GM12875 (cell line): ENCODE results near the gene TPP2.

Source experiments
- H3K4me3 ChIP-seq: one replicate; pipeline ENCODE4 v1.5.1; 2011; ENCODE audit warnings: low read depth, low read length, control low read depth
- CTCF ChIP-seq: IDR thresholded peaks from 2 replicates; pipeline ENCODE4 v1.5.1; 2011; ENCODE audit warnings: low read depth, mild to moderate bottlenecking, control low read depth, inconsistent platforms, low read length, moderate library complexity, borderline replicate concordance; ENCODE audit not compliant: insufficient read depth

TPP2 gene

GRCh38 chr13:102710261-102710679, 113.5 kb downstream of the TPP2 start:
- no peak for TF ChIP-seq CTCF
- no peak overlapping the region for H3K4me3 ChIP-seq

GRCh38 chr13:102715447-102715846, 118.7 kb downstream of the TPP2 start:
- H3K4me3 ChIP-seq = no peak overlapping the region
- TF ChIP-seq CTCF = no peak

- no peak overlapping the region for H3K4me3 ChIP-seq
- no peak for TF ChIP-seq CTCF
Measured at GRCh38 chr13:102718746-102719145, 122.0 kb downstream of the TPP2 start.

- no peak overlapping the region for H3K4me3 ChIP-seq
- no peak for TF ChIP-seq CTCF
Measured at GRCh38 chr13:102721800-102722231, 125.0 kb downstream of the TPP2 start.

GRCh38 chr13:102724923-102725322, 128.1 kb downstream of the TPP2 start:
- no peak overlapping the region for H3K4me3 ChIP-seq
- peak; percentile 28; the same call in 1 of the 2 replicates for TF ChIP-seq CTCF

GRCh38 chr13:102726430-102726829, 129.6 kb downstream of the TPP2 start:
- H3K4me3 ChIP-seq = no peak overlapping the region
- TF ChIP-seq CTCF = no peak
